ENCODE results near the gene TNFRSF19. TPM values are rescaled to one million over a fixed set of nuclear protein-coding genes. Genes with fewer than 3 reads are reported as not detected.

Gene TNFRSF19
- total and polyA plus RNA-seq, 2 of the 8 experiments (the other 6 are each of a cell fraction or from before 2014, with no cell fraction given) = 0.50 to 0.95 TPM

DNA sequence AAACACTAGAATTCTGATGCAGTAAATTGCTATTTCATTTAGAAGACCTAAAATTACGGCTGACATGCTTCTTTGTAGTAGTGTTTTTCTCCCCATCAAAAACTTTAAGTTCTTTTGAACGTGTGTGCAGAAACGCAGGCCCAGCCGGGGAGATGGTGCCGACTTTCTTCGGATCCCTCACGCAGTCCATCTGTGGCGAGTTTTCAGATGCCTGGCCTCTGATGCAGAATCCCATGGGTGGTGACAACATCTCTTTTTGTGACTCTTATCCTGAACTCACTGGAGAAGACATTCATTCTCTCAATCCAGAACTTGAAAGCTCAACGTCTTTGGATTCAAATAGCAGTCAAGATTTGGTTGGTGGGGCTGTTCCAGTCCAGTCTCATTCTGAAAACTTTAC is 98.3 kb downstream of the TNFRSF19 start:
- no peak overlapping the region for H2BK20ac ChIP-seq (ENCODE audit: low read length)
- no peak overlapping the region for H3K9ac ChIP-seq (replicated peaks in 1 of 4; ENCODE audit: extremely low read depth in 1 of 4, low read depth in 3 of 4, low read length in 3 of 4)
- DNase-seq (ENCODE audit: low read depth in 1 of 2, low spot score in 2 of 2) (no peak), FAIRE-seq (no peak)
- no peaks in the 10 kb centered on the region for H3K79me1 ChIP-seq (ENCODE audit: low read depth, low read length)
- 89% methylated on average over 9 of the region's 9 CpGs; no CpG with 5 or more reads in 1 of the 2 experiments for WGBS, 2 experiments (ENCODE audit: extremely low coverage in 1 of 2, insufficient coverage in 1 of 2, insufficient read length in 1 of 2, insufficient replicate concordance in 2 of 2, low coverage in 1 of 2, low lambda C conversion rate in 2 of 2, missing lambda C conversion rate in 1 of 2)
- no peaks in the 10 kb centered on the region for H4K20me1 ChIP-seq (replicated peaks in 1 of 2; ENCODE audit: control insufficient read depth in 1 of 2, insufficient read depth in 2 of 2, low read length in 2 of 2)
- no peaks in the 10 kb centered on the region for H3K36me3 ChIP-seq (ENCODE audit: control insufficient read depth in 2 of 4, insufficient read depth in 4 of 4, low read length in 3 of 4)
- H3K23ac ChIP-seq (ENCODE audit: insufficient read length) = no peak overlapping the region
- no peak overlapping the region for H4K91ac ChIP-seq (replicated peaks; ENCODE audit: insufficient read length, low read length)
- no peak overlapping the region for H3K4me2 ChIP-seq (ENCODE audit: insufficient read depth in 1 of 2, low read depth in 2 of 2, low read length in 2 of 2)
- no peak overlapping the region for H4K5ac ChIP-seq (ENCODE audit: insufficient read length, low read depth, low read length)
- no peak overlapping the region for H2BK15ac ChIP-seq (ENCODE audit: low read length)
- no peak overlapping the region for H3K18ac ChIP-seq (ENCODE audit: extremely low read depth, low read length)
- peaks cover 0 to 4% (median 0%) of the 10 kb centered on the region in 4 experiments; a peak in 1 of 7 replicates for H3K4me1 ChIP-seq (replicated peaks in 1 of 4; ENCODE audit: control insufficient read depth in 3 of 4, insufficient read depth in 4 of 4, low read length in 3 of 4)
- H3K56ac ChIP-seq (replicated peaks; ENCODE audit: insufficient read length, low read depth, low read length) = no peak overlapping the region
- ChIA-PET CTCF (ENCODE audit: partially characterized antibody) (interaction anchor here (0.5 to 4.2 kb wide), 14 partner anchors 8 to 221 kb away, joined by 3 to 31 read pairs (median 6); partner anchors contain the start of gene MIPEP), POLR2A (ENCODE audit: partially characterized antibody) (no interaction called here)
- no peak overlapping the region for H2AK5ac ChIP-seq (ENCODE audit: low read depth, low read length)
- H3K23me2 ChIP-seq (ENCODE audit: low read depth, low read length) = no peaks in the 10 kb centered on the region
- H3K27ac ChIP-seq (ENCODE audit: low read depth, low read length) = no peak overlapping the region
- H2BK12ac ChIP-seq (ENCODE audit: low read depth, low read length) = no peak overlapping the region
- no peaks in the 10 kb centered on the region for H3K79me2 ChIP-seq (ENCODE audit: control insufficient read depth in 1 of 2, insufficient read depth in 2 of 2, low read length in 2 of 2)
- no peaks in the 10 kb centered on the region for H3K9me3 ChIP-seq (ENCODE audit: insufficient read depth in 2 of 2, low read depth in 1 of 2, low read length in 1 of 2)
- H2BK5ac ChIP-seq (ENCODE audit: low read depth, low read length) = no peak overlapping the region
- H4K8ac ChIP-seq (ENCODE audit: extremely low read depth, insufficient read depth, low read length) = no peak overlapping the region
- H2AFZ ChIP-seq (ENCODE audit: low read length) = no peak overlapping the region
- H3K4ac ChIP-seq (replicated peaks; ENCODE audit: insufficient read length, low read depth, low read length) = no peak overlapping the region
- no peak for TF ChIP-seq RBBP5 (IDR thresholded peaks at IDR 0.05; ENCODE audit: borderline replicate concordance, low read depth, low read length)
- TF ChIP-seq POLR2A (IDR thresholded peaks at IDR 0.05; ENCODE audit: control extremely low read depth in 1 of 2, low read depth in 2 of 2, low read length in 2 of 2) = no peak
- TF ChIP-seq EGR1 (IDR thresholded peaks at IDR 0.05; ENCODE audit: borderline replicate concordance, low read depth, low read length) = no peak
- no peak for TF ChIP-seq ZNF274 (IDR thresholded peaks at IDR 0.05; ENCODE audit: borderline replicate concordance, extremely low read depth, low read length)
- no peak for TF ChIP-seq SIN3A (conservative IDR thresholded peaks at IDR 0.05 in 1 of 2, IDR thresholded peaks at IDR 0.05 in 1 of 2; ENCODE audit: low read depth in 1 of 2, low read length in 2 of 2)
- no peak for TF ChIP-seq KDM1A (IDR thresholded peaks at IDR 0.05; ENCODE audit: borderline replicate concordance, low read length)
- no peak for TF ChIP-seq BRCA1 (IDR thresholded peaks at IDR 0.05; ENCODE audit: low read depth, low read length)
- TF ChIP-seq RXRA (IDR thresholded peaks at IDR 0.05; ENCODE audit: insufficient read depth, low read depth, low read length) = no peak
- no peak for TF ChIP-seq RAD21 (IDR thresholded peaks at IDR 0.05 in 1 of 2, conservative IDR thresholded peaks at IDR 0.05 in 1 of 2; ENCODE audit: low read depth in 2 of 2, low read length in 2 of 2)
- no peak overlapping the region for H2BK120ac ChIP-seq (replicated peaks; ENCODE audit: low read depth, low read length)
- no peak overlapping the region for H3K4me3 ChIP-seq (ENCODE audit: extremely low read depth in 1 of 4, insufficient read depth in 2 of 4, low read depth in 3 of 4, low read length in 4 of 4)
- H3K14ac ChIP-seq (ENCODE audit: insufficient read length) = no peak overlapping the region
- H3K27me3 ChIP-seq (replicated peaks in 1 of 4; ENCODE audit: control insufficient read depth in 3 of 4, extremely low read depth in 1 of 4, insufficient read depth in 3 of 4, low read length in 3 of 4) = no peaks in the 10 kb centered on the region
